ENCODE measurements around the gene TADA2A. TPM values are rescaled to one million over a fixed set of nuclear protein-coding genes. Genes with fewer than 3 reads are reported as not detected.
"Not testable (repeated sequence)": the region's sequence is repeated elsewhere in the genome, so short reads cannot be mapped to it uniquely, and the experiment has no call there.

TADA2A gene
- total and polyA plus RNA-seq, 2 experiments from 2014 or later = 8.4 to 18.3 TPM

DNA sequence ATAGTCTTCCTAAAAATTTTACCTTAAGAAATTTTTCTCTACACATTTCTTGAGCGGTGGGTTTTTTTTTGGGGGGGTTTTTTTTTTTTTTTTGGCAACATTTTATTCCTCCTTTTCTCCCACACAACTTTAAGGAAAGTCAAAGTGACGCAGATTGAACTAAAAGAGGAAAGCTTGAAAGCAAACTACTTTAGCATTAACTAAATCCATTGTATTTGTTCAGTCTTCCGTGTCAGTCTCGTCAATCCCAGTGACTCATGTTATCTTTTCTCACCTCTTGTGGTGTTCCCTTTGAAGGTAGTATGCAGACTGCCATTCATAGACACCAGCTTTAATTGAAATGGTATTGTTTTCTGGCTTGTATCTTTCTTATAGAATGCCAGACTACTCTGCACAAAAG, 39.3 kb downstream of the TADA2A start:
- Histone ChIP-seq H3K27me3 (no peaks in the 10 kb centered on the region), H3K27ac (no peak overlapping the region), H3K79me2 (no peaks in the 10 kb centered on the region), H3K9me3 (ENCODE audit: low read depth) (no peaks in the 10 kb centered on the region), H3K4me1 (ENCODE audit: insufficient read depth) (no peaks in the 10 kb centered on the region), H3K9me2 (replicated peaks; ENCODE audit: insufficient read depth) (no peaks in the 10 kb centered on the region), H3K4me2 (no peak overlapping the region), H3K4me3 (no peak overlapping the region), H2AFZ (no peak overlapping the region), H4K20me1 (ENCODE audit: insufficient read depth, poor library complexity, severe bottlenecking) (no peaks in the 10 kb centered on the region), H3K36me3 (replicated peaks; ENCODE audit: insufficient read depth, low read depth) (no peaks in the 10 kb centered on the region)
- no peak for DNase-seq (ENCODE audit: low spot score)
- WGBS (ENCODE audit: low lambda C conversion rate, missing lambda C conversion rate) = 79% methylated on average over 4 of the region's 4 CpGs
- no peak for TF ChIP-seq EZH2 (IDR thresholded peaks at IDR 0.05; ENCODE audit: borderline replicate concordance)
- TF ChIP-seq, protein P1, sequence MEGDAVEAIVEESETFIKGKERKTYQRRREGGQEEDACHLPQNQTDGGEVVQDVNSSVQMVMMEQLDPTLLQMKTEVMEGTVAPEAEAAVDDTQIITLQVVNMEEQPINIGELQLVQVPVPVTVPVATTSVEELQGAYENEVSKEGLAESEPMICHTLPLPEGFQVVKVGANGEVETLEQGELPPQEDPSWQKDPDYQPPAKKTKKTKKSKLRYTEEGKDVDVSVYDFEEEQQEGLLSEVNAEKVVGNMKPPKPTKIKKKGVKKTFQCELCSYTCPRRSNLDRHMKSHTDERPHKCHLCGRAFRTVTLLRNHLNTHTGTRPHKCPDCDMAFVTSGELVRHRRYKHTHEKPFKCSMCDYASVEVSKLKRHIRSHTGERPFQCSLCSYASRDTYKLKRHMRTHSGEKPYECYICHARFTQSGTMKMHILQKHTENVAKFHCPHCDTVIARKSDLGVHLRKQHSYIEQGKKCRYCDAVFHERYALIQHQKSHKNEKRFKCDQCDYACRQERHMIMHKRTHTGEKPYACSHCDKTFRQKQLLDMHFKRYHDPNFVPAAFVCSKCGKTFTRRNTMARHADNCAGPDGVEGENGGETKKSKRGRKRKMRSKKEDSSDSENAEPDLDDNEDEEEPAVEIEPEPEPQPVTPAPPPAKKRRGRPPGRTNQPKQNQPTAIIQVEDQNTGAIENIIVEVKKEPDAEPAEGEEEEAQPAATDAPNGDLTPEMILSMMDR (IDR thresholded peaks at IDR 0.05; ENCODE audit: poor library complexity) = no peak

DNA sequence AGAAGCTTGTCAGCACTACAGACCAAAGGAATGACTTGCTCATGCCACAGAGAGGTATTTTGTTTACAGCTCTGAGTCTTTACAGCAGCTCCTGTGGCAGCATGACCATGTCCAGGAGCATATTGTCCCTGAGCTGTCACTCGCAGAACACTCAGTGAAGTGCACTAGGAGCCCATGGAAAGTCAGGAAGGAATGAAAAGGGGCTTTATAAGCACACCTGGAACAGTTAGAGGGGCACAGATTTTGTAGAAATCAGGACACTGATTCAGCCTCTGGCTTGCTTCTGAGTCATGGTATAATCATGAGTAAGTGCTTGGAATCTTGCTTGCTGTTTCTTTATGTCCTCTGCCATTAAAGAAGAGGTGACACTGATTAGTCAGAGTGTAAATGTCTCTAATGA, 41.0 kb downstream of the TADA2A start:
- no peak overlapping the region for H2AFZ ChIP-seq
- no peak overlapping the region for H3K4me3 ChIP-seq
- H3K9me3 ChIP-seq (ENCODE audit: low read depth) = no peaks in the 10 kb centered on the region
- no peak overlapping the region for H3K4me2 ChIP-seq
- H3K4me1 ChIP-seq (ENCODE audit: insufficient read depth) = no peaks in the 10 kb centered on the region
- no peak for DNase-seq (ENCODE audit: low spot score)
- no peaks in the 10 kb centered on the region for H3K36me3 ChIP-seq (replicated peaks; ENCODE audit: insufficient read depth, low read depth)
- no peaks in the 10 kb centered on the region for H3K79me2 ChIP-seq
- no peaks in the 10 kb centered on the region for H3K9me2 ChIP-seq (replicated peaks; ENCODE audit: insufficient read depth)
- H3K27me3 ChIP-seq = no peaks in the 10 kb centered on the region
- no peaks in the 10 kb centered on the region for H4K20me1 ChIP-seq (ENCODE audit: insufficient read depth, poor library complexity, severe bottlenecking)
- no peak overlapping the region for H3K27ac ChIP-seq
- TF ChIP-seq, protein P1 (IDR thresholded peaks at IDR 0.05; ENCODE audit: poor library complexity) = no peak
- no peak for TF ChIP-seq EZH2 (IDR thresholded peaks at IDR 0.05; ENCODE audit: borderline replicate concordance)
- TF ChIP-seq EZH2phosphoT487 (IDR thresholded peaks at IDR 0.05; ENCODE audit: low read depth, severe bottlenecking, unreplicated experiment) = no peak
- WGBS (ENCODE audit: low lambda C conversion rate, missing lambda C conversion rate) = 84% methylated on average over 1 of the region's 1 CpG

DNA sequence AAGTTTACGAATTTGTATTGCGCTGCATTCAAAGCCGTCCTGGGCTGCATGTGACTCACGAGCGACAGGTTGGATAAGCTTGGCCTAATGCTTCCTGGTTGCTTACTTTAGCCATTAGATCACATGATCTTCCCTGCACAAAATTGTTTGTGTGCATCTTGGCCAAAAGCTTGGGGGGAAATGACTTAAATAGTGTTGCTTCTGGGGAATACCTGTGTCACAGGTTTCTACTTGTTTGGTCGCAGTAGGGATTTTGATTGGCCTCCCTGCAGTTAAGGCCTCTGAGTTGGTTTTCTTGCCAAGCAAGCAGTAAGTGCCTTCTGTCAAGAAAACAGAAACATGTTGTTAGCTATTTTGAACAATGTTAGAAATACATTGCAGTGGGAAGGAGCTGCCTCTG, 43.4 kb downstream of the TADA2A start:
- no peak overlapping the region for H2AFZ ChIP-seq
- H3K36me3 ChIP-seq (replicated peaks; ENCODE audit: insufficient read depth, low read depth) = no peaks in the 10 kb centered on the region
- peak overlapping the region; percentile 48 for H3K27ac ChIP-seq
- H3K4me2 ChIP-seq = no peak overlapping the region
- no peaks in the 10 kb centered on the region for H3K9me2 ChIP-seq (replicated peaks; ENCODE audit: insufficient read depth)
- TF ChIP-seq, protein P1 (IDR thresholded peaks at IDR 0.05; ENCODE audit: poor library complexity) = no peak
- TF ChIP-seq EZH2 (IDR thresholded peaks at IDR 0.05; ENCODE audit: borderline replicate concordance) = no peak
- TF ChIP-seq EZH2phosphoT487 (IDR thresholded peaks at IDR 0.05; ENCODE audit: low read depth, severe bottlenecking, unreplicated experiment) = no peak
- WGBS (ENCODE audit: low lambda C conversion rate, missing lambda C conversion rate) = 84% methylated on average over 6 of the region's 6 CpGs
- no peaks in the 10 kb centered on the region for H3K4me1 ChIP-seq (ENCODE audit: insufficient read depth)
- no peaks in the 10 kb centered on the region for H4K20me1 ChIP-seq (ENCODE audit: insufficient read depth, poor library complexity, severe bottlenecking)
- no peak overlapping the region for H3K4me3 ChIP-seq
- DNase-seq (ENCODE audit: low spot score) = peak; percentile 19
- no peaks in the 10 kb centered on the region for H3K9me3 ChIP-seq (ENCODE audit: low read depth)
- H3K27me3 ChIP-seq = no peaks in the 10 kb centered on the region
- no peaks in the 10 kb centered on the region for H3K79me2 ChIP-seq

DNA sequence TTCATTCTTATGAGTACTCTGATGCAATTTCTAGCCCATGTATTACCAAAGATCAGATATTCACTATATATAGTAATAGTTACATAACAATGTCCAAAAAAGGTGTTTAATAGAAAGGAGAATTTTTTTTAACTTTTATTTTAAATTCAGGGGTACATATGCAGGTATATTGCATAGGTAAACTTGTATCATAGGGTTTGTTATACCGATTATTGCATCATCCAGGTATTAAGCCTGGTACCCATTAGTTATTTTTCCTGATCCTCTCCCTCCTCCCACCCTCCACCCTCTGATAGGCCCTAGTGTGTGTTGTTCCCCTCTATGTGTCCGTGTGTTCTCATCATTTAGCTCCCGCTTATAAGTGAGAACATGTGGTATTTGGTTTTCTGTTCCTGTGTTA, 51.1 kb downstream of the TADA2A start:
- H3K9me3 ChIP-seq (ENCODE audit: low read depth); H3K4me1 ChIP-seq (ENCODE audit: insufficient read depth); H3K27ac ChIP-seq; H2AFZ ChIP-seq; H4K20me1 ChIP-seq (ENCODE audit: insufficient read depth, poor library complexity, severe bottlenecking); H3K79me2 ChIP-seq; H3K27me3 ChIP-seq; H3K9me2 ChIP-seq (replicated peaks; ENCODE audit: insufficient read depth); H3K36me3 ChIP-seq (replicated peaks; ENCODE audit: insufficient read depth, low read depth); DNase-seq (ENCODE audit: low spot score); H3K4me3 ChIP-seq; H3K4me2 ChIP-seq: not testable (repeated sequence)
- WGBS (ENCODE audit: low lambda C conversion rate, missing lambda C conversion rate) = 86% methylated on average over 3 of the region's 3 CpGs
